Skin epidermis (tissue), 12 donors: Measurements from ENCODE around the gene CADPS.

Experiments used
- H3K27ac ChIP-seq, 21 experiments: fragments of 200-600 bp; sonication (generic) in 11 of 21; one replicate each; pipeline ENCODE4 v1.5.0; 2020; ENCODE audit warnings: mild to moderate bottlenecking in 3 of 21, inconsistent platforms in 2 of 21, moderate library complexity in 2 of 21
- H3K4me3 ChIP-seq, 7 experiments: fragments of 200-600 bp; sonication (generic) in 2 of 7; one replicate each; pipeline ENCODE4 v1.5.0; 2020; ENCODE audit warnings: inconsistent platforms in 2 of 7, mild to moderate bottlenecking in 2 of 7, moderate library complexity in 1 of 7

CADPS gene

GRCh38 chr3:62421207-62421606, 454.0 kb downstream of the CADPS start:
- Histone ChIP-seq H3K27ac (no peak overlapping the region), H3K4me3 (no peak overlapping the region)

DNA sequence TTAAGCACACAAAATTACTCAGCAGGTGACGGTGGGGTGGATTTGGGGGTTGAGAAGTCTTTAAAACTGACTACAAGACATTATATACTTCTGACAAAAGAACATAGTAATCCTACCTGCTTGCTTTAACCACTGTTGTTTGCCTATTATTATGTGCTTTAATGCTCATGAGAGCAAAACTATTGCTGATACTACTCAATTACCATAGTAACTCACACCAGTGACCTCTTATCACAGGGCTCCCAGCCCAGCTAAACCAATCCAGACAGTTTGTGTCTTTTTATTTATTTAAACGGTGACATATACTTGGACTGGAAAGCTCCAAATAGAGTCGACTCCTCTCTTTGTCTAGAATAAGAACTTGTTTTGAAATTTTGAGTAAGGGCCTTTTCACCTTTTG, 459.1 kb downstream of the CADPS start:
- H3K4me3 ChIP-seq: no peak overlapping the region
- H3K27ac ChIP-seq: no peak overlapping the region

GRCh38 chr3:62415312-62415801, 459.9 kb downstream of the CADPS start:
- Histone ChIP-seq H3K4me3 (no peak overlapping the region), H3K27ac (no peak overlapping the region)

GRCh38 chr3:62414786-62415185, 460.4 kb downstream of the CADPS start:
- no peak overlapping the region for H3K4me3 ChIP-seq
- no peak overlapping the region for H3K27ac ChIP-seq

DNA sequence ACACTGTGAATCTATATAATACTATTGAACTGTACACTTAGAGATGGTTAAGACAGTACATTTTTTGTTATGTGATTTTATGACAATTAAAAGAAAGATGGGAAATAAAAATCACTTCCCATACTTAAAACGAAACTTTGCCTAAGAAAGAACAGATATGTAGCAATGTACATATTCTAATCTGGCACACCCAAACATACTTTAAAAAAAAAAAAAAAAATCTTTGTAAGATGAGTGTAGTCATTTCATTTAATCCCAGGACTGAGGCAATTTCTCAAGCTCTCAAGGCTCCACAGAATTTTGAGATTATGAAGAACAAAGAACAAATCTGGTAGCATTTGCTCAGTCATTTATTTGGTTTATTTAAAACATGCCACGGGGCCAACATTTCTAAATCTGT, 461.5 kb downstream of the CADPS start:
- no peak overlapping the region for H3K4me3 ChIP-seq

GRCh38 chr3:62406945-62407344, 468.3 kb downstream of the CADPS start:
- Histone ChIP-seq H3K4me3 (no peak overlapping the region), H3K27ac (no peak overlapping the region)

More for the DNA sequence above, 461.5 kb downstream of the CADPS start:
- no peak overlapping the region for H3K27ac ChIP-seq

- Histone ChIP-seq H3K27ac (no peak overlapping the region), H3K4me3 (no peak overlapping the region)
Measured at GRCh38 chr3:62405566-62405965, 469.6 kb downstream of the CADPS start.

DNA sequence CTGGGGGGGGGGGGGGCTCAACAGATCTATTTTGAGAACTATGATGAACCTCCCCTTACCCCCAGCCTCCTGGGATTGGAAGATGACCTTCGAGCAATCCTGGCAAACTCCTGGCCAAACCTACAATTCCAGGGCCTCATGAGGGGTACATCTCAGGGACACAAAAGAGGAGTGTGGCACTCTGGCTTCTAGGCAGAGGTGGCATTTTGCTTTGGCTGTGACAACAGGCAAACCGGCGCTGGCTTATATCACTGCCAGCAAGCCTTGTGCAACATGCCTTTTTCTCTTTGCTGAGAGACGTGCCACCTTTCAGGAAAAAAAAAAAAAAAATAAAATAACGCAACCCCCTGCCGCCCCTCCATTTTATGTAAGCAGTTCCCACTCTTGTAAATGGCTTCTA, 470.1 kb downstream of the CADPS start:
- Histone ChIP-seq H3K27ac (no peak overlapping the region), H3K4me3 (no peak overlapping the region)

GRCh38 chr3:62404321-62404720, 470.9 kb downstream of the CADPS start:
- no peak overlapping the region for H3K27ac ChIP-seq
- H3K4me3 ChIP-seq: no peak overlapping the region

- Histone ChIP-seq H3K4me3 (no peak overlapping the region), H3K27ac (no peak overlapping the region)
Measured at GRCh38 chr3:62403765-62404164, 471.5 kb downstream of the CADPS start.

GRCh38 chr3:62392626-62393292, 482.5 kb downstream of the CADPS start:
- no peak overlapping the region for H3K27ac ChIP-seq
- H3K4me3 ChIP-seq: no peak overlapping the region

GRCh38 chr3:62387251-62387650, 488.0 kb downstream of the CADPS start:
- no peak overlapping the region for H3K27ac ChIP-seq

GRCh38 chr3:62379321-62379798, 495.9 kb downstream of the CADPS start:
- Histone ChIP-seq H3K27ac (no peak overlapping the region), H3K4me3 (no peak overlapping the region)

More at GRCh38 chr3:62387251-62387650, 488.0 kb downstream of the CADPS start:
- H3K4me3 ChIP-seq: no peak overlapping the region

DNA sequence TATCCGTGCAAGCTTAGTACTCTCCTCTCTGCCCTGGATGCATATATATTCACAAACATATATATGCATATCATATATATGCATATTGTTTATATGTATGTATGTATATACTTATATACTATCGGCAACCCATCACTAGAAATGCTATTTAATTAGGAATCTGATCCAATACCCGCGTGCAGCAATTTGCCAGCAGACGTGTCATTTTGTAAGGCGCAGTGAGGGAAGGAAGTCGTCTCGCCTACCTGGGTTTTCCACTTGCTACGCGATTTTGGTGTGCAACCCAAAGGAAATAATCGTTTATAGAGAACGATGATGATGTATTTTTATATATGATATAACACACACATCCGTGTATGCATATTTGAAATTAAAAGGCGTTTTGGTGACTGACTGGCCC, 496.3 kb downstream of the CADPS start:
- Histone ChIP-seq H3K4me3 (no peak overlapping the region), H3K27ac (no peak overlapping the region)

DNA sequence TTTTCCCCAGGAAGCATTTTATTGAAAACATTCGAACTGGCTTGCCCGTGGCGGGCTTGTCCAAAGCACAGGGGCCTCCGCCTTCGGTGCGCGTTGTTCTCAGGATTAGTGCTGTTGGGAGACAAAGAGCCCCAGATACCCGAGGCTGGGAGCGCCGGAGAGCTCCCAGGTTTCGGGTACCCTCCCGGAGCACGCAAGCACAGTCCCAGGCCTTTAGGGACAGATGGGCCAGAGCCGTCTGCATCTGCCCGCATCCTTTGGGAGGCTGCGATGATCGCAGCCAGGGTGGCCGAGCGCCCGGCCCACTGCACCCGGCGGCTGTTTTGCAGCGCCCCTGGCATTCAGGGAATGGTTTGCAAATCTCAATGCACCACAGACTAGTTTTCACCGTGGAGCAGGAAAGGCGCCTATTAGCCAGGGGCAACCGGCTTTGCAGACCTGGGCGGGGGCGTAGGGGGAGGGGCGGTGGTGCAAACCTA, 496.9 kb downstream of the CADPS start:
- H3K4me3 ChIP-seq: no peak overlapping the region

DNA sequence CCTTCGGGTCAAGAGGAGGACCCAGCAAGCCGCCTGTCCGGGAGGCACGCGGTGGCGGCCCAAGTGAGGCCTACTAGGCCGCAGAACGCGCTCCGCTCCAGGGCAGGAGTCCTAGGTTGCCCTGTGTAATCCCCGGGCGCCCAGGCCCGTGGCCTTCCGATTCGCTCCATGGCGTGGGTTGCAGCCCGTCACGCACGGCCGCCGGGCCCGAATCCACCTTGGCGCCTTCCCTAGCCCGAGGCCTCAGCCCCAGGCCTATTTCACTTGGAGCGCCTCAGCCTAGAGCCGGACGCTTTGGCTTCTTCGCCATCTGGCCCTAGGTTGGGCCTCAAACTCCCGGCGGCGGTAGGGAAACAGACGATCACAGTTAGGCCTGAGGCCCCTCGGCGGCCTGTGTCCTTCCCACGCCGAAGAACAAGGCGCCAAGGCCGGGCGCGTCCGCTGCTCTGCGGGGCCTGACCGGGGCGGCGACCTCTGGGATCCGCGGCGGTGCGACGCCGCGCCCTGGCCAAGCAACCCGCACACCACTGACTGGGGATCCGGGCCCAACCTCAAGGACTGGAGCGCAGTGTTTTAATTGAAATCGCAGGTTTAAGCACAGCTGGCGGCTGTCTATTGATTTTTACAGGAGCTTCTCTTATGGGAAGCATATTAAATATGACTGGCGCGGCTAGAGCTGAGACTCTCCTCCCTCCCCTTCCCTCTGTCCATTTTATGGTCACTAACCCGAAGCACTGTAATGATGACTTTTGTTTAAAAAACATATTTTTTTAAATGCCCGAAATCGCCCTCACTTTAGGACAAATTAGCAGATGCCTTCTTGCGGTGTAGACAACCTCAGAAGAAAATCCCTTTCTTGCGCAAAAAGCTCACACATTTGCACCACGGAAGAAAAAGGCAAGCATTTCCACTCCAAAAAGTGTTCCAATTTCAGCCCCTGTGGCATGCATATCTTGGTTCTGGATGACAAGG, 498.0 kb downstream of the CADPS start:
- no peak overlapping the region for H3K4me3 ChIP-seq

More for the DNA sequence above, 496.9 kb downstream of the CADPS start:
- no peak overlapping the region for H3K27ac ChIP-seq

DNA sequence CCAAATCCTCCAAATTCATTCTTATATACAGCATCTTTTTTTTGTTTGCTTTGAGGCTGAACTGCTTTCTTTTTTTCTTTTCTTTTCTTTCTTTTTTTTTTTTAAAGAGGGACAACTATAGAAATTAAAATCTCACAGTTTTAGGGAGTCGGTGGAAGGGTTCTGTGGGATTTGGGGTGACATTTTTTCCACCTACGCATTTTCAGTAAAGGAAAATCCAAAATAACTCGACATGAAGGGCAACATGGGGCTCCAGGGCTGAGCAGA, 498.8 kb downstream of the CADPS start:
- no peak overlapping the region for H3K27ac ChIP-seq
- H3K4me3 ChIP-seq: no peak overlapping the region

More for the DNA sequence above, 498.0 kb downstream of the CADPS start:
- H3K27ac ChIP-seq: no peak overlapping the region

DNA sequence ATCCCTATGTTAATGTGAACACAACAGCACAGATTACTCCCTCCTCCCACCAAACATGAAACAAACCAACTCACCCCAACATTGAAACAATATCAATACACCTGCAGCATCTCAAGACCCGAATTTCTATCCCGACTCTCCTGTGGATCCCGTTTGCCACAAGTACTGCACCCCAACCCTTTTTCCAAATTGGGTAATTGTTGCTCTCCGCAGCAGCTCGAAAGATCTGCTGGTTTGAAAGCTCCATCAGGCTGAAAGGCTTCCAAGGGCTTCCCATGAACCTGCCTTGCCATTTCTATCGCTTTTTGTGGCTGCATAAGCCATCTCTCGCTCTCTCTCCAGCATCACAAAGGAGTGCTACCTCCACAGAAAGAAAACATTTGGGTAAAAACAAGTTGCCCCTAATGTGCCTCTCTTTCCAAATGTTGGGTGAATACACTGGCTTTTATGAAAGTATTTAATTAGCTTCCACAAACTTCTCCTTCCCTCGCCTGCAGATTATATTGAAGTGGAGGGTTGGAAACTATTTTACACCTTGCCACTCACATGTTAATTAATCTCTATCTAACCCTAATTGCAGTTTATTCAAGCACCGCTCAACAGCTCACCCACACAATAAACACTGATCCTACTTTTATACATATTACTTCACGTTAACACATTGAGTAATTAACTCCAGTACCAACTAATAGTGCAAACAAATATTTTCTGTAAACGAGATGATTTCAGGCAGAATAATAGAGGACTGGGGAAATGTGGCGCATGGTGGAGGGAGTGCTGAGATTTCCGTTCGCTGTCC, 499.4 kb downstream of the CADPS start:
- Histone ChIP-seq H3K27ac (no peak overlapping the region), H3K4me3 (no peak overlapping the region)

- H3K27ac ChIP-seq: no peak overlapping the region
- H3K4me3 ChIP-seq: no peak overlapping the region
Measured at GRCh38 chr3:62374341-62375218, 500.6 kb downstream of the CADPS start.
